ENCODE measurements around the gene LRP1B. TPM values are rescaled to one million over a fixed set of nuclear protein-coding genes. Genes with fewer than 3 reads are reported as not detected.

Gene LRP1B
- total RNA-seq, 4 donors from 2014 or later: 3.6 to 10.1 (median 6.1) TPM

- DNase-seq (ENCODE audit: low spot score): no peak
Observed at GRCh38 chr2:140601801-140602200, 1529.0 kb downstream of the LRP1B start.

GRCh38 chr2:140601342-140601741, 1529.5 kb downstream of the LRP1B start:
- ATAC-seq (ENCODE audit: low FRiP score) (no peak), DNase-seq (ENCODE audit: low spot score) (no peak)
- TF ChIP-seq CTCF (IDR thresholded peaks at IDR 0.05): no peak

More at GRCh38 chr2:140601801-140602200, 1529.0 kb downstream of the LRP1B start:
- TF ChIP-seq CTCF (IDR thresholded peaks at IDR 0.05): no peak
- no peak for ATAC-seq (ENCODE audit: low FRiP score)

GRCh38 chr2:140600116-140600515, 1530.7 kb downstream of the LRP1B start:
- DNase-seq (ENCODE audit: low spot score): no peak
- no peak for ATAC-seq (ENCODE audit: low FRiP score)

GRCh38 chr2:140597836-140598235, 1533.0 kb downstream of the LRP1B start:
- no peak for TF ChIP-seq CTCF (IDR thresholded peaks at IDR 0.05)
- no peak for DNase-seq (ENCODE audit: low spot score)
- no peak for ATAC-seq (ENCODE audit: low FRiP score)

More at GRCh38 chr2:140600116-140600515, 1530.7 kb downstream of the LRP1B start:
- no peak for TF ChIP-seq CTCF (IDR thresholded peaks at IDR 0.05)

GRCh38 chr2:140597205-140597604, 1533.6 kb downstream of the LRP1B start:
- DNase-seq (ENCODE audit: low spot score): no peak
- no peak for ATAC-seq (ENCODE audit: low FRiP score)
- TF ChIP-seq CTCF (IDR thresholded peaks at IDR 0.05): no peak

GRCh38 chr2:140596447-140596846, 1534.4 kb downstream of the LRP1B start:
- ATAC-seq (ENCODE audit: low FRiP score) (no peak), DNase-seq (ENCODE audit: low spot score) (no peak)
- TF ChIP-seq CTCF (IDR thresholded peaks at IDR 0.05): no peak

GRCh38 chr2:140595107-140595506, 1535.7 kb downstream of the LRP1B start:
- no peak for TF ChIP-seq CTCF (IDR thresholded peaks at IDR 0.05)
- ATAC-seq (ENCODE audit: low FRiP score): no peak
- DNase-seq (ENCODE audit: low spot score): no peak

All from omental fat pad (tissue), 4 donors.